Hematopoietic multipotent progenitor cell treated with erythropoietin and hydrocortisone succinate and interleukin-3 and kit ligand, for 6 days (in vitro differentiated cells): ENCODE results near the gene ARHGAP21.
"Not testable (repeated sequence)": the region's sequence is repeated elsewhere in the genome, so short reads cannot be mapped to it uniquely, and the experiment has no call there.

Experiments
- DNase-seq: peaks from one replicate; pipeline ENCODE4 v3.0.0-alpha.2; 2015

Gene ARHGAP21

DNA sequence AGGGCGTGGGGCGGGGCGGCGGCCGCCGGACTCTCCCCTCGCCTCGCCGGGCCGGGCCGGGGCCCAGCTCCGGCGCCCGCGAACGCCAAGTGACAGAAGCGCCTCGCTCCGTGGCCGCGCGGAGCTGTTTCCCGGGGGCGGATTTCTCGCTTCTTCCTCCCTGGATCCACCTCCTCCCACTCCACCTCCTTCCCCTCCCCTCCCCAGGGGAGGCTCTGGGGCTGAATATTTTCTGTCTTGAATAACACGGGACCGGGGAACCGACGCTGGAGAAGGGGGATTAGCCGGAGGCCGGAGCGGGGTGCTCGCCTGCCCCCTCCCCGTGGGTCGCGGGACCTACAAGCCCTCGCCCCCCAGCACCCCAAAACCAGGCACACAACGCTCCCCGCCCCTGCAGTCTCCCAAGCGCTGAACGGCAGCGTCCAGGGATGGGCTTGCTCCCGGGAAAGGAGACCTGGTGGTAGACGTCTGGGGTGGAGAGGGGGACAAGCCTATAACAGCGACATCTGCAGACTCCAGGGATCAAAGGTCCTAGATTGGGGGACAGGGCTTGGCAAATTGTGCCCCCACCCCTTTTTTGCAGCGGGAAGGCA, at the start of gene ARHGAP21:
TSS of gene ARHGAP21 (minus strand) at position 100 of the 593 bp plus-strand sequence. CDS start 1,988 bp downstream, outside the sequence.
- DNase-seq, result peak; percentile 74

- DNase-seq, result no peak
Measured at GRCh38 chr10:24771943-24772694, 48.4 kb upstream of the ARHGAP21 start.

DNA sequence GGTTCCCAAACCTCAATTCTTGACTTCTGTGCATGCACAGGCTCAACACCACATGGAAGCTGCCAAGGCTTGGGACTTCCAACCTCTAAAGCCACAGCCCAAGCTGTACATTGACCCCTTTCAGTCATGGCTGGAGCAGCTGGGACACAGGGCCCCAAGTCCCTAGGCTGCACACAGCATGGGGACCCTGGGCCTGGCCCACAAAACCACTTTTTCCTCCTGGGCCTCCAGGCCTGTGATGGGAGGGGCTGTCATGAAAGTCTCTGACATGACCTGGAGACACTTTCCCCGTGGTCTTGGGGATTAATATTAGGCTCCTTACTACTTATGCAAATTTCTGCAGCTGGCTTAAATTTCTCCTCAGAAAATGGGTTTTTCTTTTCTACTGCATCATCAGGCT, 41.3 kb upstream of the ARHGAP21 start:
- not testable (repeated sequence) for DNase-seq

DNA sequence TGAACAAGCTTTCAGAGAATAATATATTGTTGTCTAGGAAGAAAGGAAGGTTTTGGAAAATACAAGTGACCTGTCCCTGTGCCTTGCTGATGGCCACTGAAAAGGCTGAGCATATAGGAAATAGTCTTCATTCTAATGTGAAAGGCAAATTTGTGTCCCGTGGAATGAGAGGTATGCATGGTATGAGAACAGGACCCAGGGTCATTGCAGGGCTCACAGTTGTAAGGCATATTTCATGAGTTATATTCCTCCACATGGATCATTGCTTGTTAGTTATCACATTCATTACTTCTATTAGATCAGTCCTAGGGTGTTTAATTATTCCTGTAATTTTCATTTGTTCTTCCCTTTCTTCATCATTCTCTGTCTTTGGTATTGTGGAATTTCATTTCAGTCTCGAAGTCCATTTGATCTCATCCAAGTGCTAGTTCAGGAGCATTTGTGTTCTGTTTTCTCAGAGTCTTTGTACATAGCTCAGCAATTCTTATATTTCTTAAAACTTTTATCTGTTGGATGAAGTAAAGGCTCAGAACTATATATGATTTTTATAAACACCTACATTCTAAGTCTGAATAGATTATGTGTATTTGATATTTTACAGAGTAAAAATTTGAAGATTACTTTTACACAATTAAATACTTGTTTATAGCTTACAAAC, 39.4 kb upstream of the ARHGAP21 start:
- DNase-seq, result no peak

GRCh38 chr10:24762161-24762924, 38.7 kb upstream of the ARHGAP21 start:
- no peak for DNase-seq

DNA sequence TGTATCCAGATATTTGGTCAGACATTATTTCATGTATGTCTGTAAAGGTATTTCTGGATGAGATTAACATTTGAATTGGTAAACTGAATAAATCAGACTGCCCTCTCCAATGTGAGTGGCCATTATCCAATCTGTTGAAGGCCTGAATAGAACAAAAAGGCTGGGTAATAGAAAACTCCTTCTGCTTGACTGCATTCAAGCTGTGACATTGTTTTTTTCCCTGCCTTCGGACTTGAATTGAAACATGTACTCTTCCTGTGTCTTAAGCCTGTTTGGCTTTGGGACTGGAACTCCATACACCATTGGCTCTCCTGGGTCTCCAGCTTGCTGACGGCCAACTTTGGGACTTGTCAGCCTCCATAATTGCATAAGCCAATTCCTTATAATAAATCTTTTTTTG, 36.0 kb upstream of the ARHGAP21 start:
- no peak for DNase-seq

- DNase-seq, result not testable (repeated sequence)
Measured at GRCh38 chr10:24758254-24758653, 34.6 kb upstream of the ARHGAP21 start.

- DNase-seq, result no peak
Measured at GRCh38 chr10:24756283-24756682, 32.6 kb upstream of the ARHGAP21 start.

DNA sequence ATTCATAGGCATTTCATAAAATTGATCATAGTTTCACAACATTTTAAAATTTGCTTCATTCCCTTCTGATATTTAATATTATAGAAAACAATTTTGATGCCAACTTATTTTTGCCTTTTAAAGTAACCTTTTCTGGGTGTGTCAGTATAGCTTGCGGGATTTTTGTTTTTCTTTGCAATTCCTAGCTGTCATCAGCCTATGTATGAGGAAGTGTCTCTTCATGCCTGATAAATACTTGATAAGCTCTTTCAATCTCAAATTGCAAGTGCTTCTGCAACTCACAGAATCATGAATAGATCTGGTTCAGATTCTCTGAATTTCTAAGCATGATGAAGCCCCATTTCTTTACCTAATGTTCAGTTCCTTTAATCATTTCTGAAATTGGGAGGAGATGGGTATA, 28.0 kb upstream of the ARHGAP21 start:
- no peak for DNase-seq

GRCh38 chr10:24750695-24751094, 27.0 kb upstream of the ARHGAP21 start:
- DNase-seq, result no peak

DNA sequence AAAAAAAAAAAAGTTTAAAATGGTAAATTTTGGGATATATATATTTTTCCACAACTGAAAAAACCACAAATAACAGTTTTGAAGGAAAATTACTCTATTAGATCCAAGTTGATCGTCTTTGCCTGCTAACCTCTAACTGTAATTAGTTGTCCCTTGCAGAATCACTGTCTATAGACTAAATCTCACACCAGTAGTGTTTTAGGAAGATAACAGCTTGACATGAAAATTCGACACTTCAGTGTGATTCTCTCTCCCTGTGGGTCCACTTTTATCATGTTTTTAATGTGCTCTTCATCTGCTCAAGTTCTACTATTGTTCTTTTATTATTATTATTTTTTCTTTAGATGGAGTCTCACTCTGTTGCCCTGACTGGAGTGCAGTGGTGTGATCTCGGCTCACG, 24.5 kb upstream of the ARHGAP21 start:
- no peak for DNase-seq

DNA sequence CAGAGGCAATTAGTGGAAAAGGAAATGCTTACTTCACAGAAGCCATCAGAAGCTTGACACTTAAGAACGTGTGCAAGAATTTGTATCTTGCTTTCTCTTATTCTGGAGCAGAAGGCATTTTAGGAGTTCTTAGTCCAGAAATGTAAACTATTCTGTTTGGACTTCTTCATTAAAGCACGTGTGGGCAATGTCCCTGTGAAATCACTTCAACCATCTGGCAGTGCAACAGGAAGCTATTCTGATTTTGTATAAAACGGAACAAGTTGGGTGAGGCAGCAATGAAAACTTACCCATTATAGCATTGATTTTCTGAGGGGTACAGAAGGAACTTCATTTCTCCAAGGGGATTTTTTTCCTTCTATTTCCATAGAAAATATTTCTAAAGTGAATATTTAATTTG, 21.3 kb upstream of the ARHGAP21 start:
- peak; percentile 19 for DNase-seq

GRCh38 chr10:24740714-24741113, 17.0 kb upstream of the ARHGAP21 start:
- DNase-seq, result no peak

DNA sequence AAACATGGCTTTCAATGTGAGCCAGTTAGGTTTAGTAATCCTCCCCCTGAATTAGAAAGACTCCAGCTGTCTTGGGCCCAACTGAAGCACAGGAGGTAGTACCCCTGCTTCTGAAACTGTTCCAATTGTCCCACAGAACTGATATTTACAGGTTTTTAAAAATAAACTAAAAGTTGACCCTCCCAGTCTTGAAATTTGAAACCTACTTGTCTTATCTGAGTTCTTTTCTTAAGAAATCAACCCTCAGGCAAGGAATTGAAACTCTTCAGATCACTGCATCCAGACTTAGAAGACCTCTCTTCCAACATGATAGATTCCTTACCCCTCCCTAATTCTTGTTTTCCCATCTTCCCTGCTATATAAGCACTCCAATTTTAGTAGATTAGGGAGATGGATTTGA, 13.3 kb upstream of the ARHGAP21 start:
- no peak for DNase-seq

GRCh38 chr10:24731942-24732341, 8.3 kb upstream of the ARHGAP21 start:
- DNase-seq, result no peak

DNA sequence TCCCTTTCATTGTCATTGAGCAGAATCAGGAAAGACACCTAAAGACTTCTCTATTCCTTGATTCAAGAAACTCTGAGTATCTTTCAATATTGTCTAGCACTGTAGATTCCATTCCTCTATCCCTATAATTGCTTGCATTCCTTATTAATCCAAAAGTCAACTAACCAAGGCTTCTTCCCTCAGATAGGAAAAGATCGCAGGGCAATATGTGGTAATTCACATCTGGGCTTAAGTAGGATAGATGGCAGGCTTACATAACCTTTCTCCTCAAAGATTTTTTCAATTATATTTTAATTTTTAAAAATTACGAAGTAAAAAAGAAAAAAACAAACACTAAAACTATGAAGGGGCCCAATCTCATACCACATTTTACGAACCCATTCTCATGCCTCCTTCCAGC, 7.1 kb upstream of the ARHGAP21 start:
- no peak for DNase-seq

- DNase-seq, result peak; percentile 27
Measured at GRCh38 chr10:24727786-24728185, 4.1 kb upstream of the ARHGAP21 start.

GRCh38 chr10:24726626-24727025, 2.9 kb upstream of the ARHGAP21 start:
- DNase-seq, result no peak

- DNase-seq, result not testable (repeated sequence)
Measured at GRCh38 chr10:24726029-24726428, 2.3 kb upstream of the ARHGAP21 start.

DNA sequence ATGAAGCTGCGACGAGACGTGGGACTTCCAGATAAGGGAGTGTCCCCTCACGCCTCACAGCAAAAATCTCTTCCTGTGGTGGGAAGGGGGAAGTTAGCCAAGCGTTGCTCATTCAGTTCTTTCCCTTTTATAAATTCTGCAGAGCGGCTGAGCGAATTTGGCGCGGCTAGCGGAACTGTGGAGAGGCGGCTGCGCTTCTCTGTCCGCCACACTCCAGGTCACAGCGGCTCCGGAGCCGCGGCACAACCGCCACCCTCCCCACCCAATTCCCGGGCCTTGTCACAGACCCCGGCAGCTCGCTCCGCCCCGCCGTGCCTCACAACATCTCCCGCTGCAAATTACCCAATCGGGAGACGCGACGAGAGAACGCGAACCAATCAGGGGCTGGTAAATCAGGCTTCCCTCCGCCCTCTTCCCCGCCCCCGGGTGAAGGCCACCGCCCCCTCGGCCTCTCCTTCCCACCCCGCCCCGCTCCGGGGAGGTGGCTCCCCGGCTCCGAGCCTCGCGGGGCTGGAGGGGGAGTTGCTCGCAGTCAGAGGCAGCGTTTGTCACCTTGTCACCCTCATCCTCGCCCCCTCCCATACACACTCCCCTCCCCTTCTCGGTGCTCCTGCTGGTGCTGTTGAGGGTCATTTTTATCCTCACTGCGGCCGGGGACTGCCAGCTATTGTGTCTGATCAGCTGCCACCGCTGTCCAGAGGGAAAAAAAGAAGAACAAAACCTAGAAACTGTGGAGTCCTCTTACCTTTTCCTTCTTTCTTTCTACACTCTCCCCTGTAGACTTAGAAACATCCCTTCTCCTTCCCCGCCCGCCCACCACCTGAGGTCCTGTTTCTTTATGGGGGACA, 918 bp upstream of the ARHGAP21 start:
- peak; percentile 98 for DNase-seq

- peak; percentile 37 for DNase-seq
Measured at GRCh38 chr10:24723386-24723787, 300 bp downstream of the ARHGAP21 start.

DNA sequence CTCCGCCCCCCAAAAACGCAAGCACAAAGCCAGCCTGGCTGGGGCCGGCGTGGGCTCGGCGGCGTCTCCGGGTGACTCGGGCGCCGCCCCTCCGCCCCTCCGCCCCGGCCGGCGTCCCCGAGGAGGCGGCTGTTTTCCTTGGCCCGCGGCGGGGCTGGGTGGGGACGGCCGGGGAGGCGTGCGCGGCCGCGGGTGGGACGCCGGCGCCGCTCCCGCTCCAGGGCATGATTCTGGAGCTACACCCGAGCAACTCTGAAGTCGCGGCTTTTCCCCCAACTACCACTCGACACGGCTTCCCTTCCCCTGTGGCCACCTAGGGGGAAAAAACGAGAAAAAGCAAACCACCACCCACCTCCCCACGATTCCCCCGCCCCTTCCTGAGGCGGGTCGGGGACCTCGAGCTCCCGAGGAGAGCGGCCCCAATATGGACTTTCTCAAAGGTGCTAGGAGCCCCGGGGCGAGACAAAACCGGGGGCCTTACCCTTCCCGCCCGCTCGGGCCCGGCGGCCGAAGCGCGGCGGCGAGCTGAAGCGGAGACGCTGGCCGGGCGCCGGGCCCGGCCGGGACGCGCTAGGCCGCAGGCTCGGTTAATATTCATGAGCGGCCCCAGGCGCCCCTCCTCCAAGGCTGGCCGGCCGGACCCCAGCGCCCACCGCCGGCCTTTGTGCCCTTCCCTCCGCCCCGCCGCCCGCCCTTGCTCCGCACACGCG, 856 bp downstream of the ARHGAP21 start:
- DNase-seq, result peak; percentile 74
